NCI-H82 treated with DMSO at 0.1 percent for 48 hours (cell line): ENCODE data around the gene TRIP6.

Experiments used
- DNase-seq: peaks from one replicate; lab custom pipeline; 2025; ENCODE audit not compliant: unreplicated experiment; lab: John Stamatoyannopoulos, UW

The TRIP6 gene

GRCh38 chr7:100888988-100889750 is 22.0 kb downstream of the TRIP6 start, which contains the start of gene UFSP1:
TSS of gene UFSP1 (minus strand) at chr7:100889715. CDS start at chr7:100889271, 444 bp downstream.
- no peak for DNase-seq

DNA sequence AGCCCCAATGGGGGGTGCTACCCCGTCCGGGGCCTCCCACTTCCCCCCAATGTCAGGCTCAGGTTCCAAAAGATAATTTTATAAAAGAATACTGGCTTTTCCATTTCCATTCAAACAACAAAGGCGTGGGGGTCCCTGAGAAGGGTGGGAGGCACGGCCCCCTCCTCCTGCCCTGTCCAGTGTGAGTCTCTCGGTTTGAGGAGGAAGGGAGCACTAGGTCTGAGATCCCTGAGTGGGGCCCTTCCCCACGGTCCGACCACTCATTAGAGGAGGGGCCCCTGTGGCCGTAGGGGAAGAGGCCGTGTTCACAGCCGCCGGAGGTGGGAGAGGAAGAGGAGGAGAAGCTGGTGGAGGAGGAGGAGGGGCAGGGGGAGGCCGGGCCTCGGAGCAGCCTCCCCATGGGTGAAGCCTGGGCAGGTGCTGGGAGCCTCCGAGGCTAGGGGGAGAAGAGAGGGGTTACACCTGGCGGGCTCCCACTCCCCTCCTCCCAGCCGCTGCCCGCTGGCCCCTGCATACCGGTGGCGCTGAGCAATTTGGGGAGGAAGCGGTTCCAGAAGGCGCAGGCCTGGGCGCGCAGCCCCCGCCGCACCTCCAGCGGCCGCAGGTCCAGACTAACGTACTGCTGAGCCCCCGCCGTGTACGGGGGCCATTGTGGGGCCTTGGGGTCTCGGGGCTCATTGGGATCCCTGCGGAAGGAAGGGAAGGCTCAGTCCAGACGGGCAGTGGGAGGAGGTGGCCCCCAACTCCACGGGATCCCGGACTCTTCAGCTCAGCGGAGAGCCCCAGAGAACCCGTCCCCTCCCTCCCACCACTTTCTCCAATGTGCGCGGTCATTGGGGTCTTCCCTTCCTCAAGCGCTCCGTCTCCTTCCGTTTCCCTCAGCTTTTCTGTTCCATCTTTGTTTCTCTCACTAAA is 23.7 kb downstream of the TRIP6 start:
- no peak for DNase-seq

DNA sequence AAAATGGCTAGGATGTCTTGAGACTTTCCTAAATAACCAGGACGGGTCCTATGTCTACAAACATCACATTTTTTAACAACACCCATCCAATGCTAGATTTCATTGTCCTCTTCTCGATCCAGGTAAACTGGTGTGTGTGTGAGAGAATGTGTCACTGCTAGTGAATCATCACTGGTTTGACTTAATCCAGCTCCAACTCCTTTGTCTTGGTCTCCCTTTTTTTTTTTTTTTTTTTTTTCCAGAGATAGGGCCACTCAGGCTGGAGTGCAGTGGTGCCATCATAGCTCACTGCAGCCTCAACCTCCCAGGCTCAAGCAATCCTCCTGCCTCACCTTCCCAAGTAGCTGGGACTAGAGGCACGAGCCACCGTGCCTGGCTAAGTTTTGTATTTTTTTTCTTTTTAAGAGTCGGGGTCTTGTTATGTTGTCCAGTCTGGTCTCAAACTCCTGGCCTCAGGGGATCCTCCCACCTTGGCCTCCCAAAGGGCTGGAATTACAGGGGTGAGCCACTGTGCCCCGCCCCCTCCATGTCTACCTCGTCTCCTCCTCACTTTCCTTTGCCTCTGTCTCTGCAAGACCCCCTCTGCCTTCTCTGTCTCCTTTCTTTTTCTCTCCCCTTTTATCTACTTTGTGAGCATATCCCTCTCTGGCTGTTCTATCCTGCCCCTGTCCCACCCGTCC is 24.5 kb downstream of the TRIP6 start:
- no peak for DNase-seq

DNA sequence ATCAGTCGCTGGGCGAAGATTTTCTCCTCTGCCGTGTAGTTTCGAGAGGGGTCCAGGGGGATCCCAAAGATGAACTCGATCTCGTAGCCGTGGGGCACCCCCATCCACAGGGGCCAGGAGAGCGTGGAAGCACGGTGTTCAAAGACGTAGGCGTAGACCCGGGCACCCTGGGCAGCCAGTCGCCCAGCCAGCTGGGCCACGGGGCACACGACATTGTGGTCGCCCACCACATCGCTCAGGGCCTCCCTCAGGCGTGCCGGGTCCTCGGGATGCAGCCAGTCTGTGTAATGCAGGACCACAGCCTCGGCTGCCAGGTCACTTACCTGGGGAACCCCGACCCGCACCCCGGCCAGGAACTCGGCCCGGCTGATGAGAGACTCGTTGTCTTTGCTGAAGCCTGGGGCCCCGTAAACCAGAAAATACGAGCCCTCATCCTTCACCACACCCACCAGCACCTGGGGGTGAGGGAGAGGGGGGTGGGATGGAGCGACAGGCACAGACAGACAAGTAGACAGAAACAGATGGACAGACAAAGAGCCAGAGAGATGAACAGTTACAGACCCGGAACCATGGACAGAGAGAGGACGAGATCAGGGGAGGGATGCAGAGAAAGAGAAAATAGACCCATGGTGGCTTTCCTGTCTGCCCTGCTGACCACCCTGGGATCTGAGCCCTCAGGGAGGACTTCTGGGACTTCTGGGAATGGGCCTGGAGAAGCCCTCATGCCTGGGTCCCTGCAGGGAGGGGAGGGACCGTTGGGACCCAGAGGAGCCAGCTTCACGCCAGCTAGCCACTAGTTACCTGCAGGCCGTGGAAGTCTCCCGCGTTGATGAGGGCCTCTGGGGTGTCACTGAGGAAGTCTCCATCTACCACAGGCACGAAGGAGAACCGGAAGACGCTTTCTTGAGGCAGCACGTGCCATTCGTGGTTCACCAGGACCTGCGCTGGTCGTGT is 25.5 kb downstream of the TRIP6 start:
- no peak for DNase-seq

- DNase-seq: no peak
Observed at GRCh38 chr7:100893318-100893895, 26.2 kb downstream of the TRIP6 start.

GRCh38 chr7:100893910-100894721 is 26.9 kb downstream of the TRIP6 start:
- DNase-seq: no peak

DNA sequence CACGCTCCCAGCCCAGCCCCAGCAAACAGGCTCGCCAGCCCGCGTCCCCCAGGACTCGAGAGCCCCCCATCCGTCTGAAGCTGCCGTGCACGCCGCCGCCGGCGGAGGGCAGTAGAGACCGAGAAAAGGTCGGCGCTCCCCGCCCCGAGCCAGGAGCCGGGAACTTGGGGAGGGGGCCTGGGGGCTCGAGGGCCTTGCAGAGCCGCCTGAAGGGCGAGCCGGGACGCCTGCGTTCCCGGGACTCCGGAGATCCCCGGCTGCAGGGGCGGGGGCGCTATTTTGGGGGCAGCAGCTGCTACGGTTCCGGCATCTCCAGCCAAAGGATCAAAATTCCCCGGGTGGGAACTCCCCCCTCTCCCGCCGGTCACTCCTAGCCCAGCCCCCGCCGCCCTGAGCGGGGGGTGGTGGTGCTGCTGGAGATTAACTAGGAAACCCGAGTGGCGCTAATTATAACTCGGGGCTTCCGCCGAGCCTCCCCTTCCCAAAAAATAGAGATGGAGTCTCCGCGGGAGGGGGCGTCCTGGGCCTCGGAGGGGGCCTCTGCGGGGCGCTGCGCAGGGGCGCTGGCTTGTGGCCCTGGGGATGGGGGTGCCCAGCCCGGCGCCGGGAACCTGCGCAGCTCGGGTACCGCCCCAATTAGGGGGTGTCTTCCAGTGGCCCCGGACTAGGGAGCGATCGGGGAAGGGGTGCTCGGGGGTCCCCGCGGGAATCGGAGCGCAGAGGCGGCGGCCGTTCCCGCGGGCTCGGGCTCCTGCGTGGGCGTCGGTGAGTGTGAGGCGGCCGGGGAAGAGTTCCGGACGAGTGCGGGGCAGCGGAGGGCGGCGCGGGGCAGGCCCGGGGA is 27.9 kb downstream of the TRIP6 start:
- DNase-seq: no peak

- DNase-seq: no peak
Observed at GRCh38 chr7:100895701-100895955, 28.4 kb downstream of the TRIP6 start, which contains the start of gene ACHE. TSS of gene ACHE (minus strand) at chr7:100895888. CDS start at chr7:100894232, 1,656 bp downstream.

DNA sequence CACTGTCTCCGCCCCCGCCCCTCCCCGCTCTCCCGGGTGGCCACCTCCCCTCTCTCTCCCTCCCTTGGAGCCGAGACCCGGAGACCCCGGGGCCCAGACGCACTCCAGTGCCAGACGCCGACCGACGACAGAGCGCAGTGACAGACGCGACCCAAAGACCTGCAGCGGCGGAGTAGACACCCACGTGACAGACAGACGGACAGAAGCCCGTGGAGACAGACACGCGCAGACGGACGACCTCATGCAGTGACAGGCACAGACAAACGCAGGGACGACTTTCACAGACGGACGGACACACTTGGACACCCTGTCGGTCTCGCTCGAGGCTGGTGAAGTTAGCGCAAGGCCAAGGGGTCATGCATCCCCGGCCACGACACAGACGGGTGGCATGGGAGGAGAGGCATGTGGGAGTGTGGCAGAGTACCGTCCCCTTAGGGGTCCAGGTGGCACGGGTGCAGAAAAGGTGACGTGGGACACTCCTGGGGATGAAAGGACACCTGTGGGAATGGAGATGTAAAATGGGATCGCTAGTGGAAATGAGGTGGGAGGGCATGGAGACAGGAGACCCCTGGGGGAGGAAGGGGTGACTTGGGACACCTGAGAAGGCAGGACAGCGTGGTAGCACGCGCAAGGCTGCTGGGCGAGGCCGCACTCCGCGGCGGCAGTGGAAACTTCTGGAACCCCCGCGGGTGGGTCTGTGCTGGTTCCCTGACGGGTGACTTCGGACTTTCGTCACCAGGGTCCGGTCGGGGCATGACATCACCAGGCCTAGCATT is 29.0 kb downstream of the TRIP6 start:
- DNase-seq: no peak

- no peak for DNase-seq
Observed at GRCh38 chr7:100896732-100897608, 29.8 kb downstream of the TRIP6 start.

DNA sequence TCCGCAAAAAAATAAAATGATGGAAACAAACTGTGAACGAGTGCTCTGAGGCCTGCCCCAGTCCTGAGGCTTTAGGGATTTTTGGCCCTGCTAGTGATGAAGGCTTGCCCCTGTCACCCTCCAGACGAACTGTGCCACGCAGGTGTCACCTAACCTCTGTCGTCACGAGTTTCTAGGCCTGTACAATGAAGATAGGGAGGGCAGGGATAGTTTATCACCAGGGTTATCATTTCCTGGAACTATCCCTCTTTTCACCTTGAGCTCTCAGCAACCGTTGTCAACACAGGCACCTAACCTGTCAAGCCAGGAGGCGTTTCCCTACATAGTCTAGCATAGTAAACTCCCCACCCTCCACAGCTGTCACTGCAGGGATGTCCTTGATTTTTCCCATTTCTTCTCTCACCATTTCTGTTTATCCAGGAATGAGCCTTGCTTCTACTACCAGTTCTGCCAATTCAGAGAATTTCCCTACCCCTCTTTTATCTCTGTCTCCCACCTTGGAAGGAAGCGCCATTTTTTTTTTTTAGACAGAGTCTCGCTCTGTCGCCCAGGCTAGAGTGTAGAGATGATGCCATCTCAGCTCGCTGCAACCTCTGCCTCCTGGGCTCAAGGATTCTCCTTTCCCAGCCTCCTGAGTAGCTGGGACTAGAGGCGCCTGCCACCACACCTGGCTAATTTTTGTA is 30.7 kb downstream of the TRIP6 start:
- no peak for DNase-seq

GRCh38 chr7:100899432-100899831 is 32.2 kb downstream of the TRIP6 start:
- no peak for DNase-seq

GRCh38 chr7:100900978-100901377 is 33.8 kb downstream of the TRIP6 start:
- DNase-seq: no peak

GRCh38 chr7:100901921-100902332 is 34.7 kb downstream of the TRIP6 start:
- no peak for DNase-seq

GRCh38 chr7:100902638-100903037 is 35.5 kb downstream of the TRIP6 start:
- no peak for DNase-seq

GRCh38 chr7:100908512-100908911 is 41.3 kb downstream of the TRIP6 start:
- DNase-seq: no peak
